ENCODE measurements around the gene RNF150.

Gene RNF150

DNA sequence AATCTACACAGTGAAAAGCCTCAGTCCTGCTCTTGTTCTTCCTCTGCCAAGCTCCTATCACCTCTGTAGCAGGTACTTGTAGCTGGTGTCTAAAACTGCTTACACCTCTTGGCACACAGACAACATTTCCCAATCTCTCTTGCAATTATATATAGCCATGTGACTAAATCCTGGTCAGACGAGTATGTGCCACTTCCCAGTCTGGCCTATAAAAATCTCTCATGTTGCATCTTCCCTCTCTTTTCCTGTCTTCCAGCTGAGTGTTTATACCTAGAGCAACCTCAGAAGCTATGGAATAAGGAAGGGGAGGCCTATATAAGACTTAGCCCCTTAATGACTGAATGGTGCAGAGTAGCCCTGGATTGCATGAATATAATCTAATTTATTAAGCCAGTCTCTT, 105.8 kb downstream of the RNF150 start:
- no peak for DNase-seq

DNA sequence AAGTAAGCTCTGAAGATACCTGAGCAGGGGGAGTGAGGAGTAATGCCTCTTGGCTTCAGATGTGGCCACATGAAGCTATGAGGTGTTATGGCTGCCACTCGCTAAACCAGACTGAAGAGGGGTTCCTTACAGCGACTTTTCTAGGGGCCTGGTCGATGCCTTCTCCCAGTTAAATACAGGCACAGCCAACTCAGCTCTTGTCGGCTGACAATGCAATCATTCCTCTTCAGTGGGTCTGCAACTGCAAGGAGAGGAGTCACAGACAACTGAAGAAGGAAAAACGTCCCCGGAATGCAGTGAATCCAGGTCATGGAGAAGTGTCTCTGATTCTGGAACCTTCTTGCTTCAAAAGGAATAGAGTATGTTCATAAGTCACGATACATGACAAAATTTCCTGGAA, 106.4 kb downstream of the RNF150 start:
- H3K9me3 Mint-ChIP-seq, result no peaks in the 10 kb centered on the region
- peaks cover 10% of the 10 kb centered on the region for H3K4me1 Mint-ChIP-seq
- TF ChIP-seq, protein P1, sequence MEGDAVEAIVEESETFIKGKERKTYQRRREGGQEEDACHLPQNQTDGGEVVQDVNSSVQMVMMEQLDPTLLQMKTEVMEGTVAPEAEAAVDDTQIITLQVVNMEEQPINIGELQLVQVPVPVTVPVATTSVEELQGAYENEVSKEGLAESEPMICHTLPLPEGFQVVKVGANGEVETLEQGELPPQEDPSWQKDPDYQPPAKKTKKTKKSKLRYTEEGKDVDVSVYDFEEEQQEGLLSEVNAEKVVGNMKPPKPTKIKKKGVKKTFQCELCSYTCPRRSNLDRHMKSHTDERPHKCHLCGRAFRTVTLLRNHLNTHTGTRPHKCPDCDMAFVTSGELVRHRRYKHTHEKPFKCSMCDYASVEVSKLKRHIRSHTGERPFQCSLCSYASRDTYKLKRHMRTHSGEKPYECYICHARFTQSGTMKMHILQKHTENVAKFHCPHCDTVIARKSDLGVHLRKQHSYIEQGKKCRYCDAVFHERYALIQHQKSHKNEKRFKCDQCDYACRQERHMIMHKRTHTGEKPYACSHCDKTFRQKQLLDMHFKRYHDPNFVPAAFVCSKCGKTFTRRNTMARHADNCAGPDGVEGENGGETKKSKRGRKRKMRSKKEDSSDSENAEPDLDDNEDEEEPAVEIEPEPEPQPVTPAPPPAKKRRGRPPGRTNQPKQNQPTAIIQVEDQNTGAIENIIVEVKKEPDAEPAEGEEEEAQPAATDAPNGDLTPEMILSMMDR (IDR thresholded peaks at IDR 0.05), result no peak
- no peak overlapping the region for H3K4me3 Mint-ChIP-seq
- no peak for DNase-seq
- no peaks in the 10 kb centered on the region for H3K36me3 Mint-ChIP-seq (ENCODE audit: low read depth)
- H3K27ac Mint-ChIP-seq, result no peak overlapping the region
- H3K27me3 Mint-ChIP-seq (ENCODE audit: low read depth, poor library complexity), result no peaks in the 10 kb centered on the region

More for the DNA sequence above, 105.8 kb downstream of the RNF150 start:
- Mint-ChIP-seq H3K9me3 (no peaks in the 10 kb centered on the region), H3K27ac (no peak overlapping the region), H3K4me1 (peaks cover 5% of the 10 kb centered on the region), H3K4me3 (no peak overlapping the region), H3K36me3 (ENCODE audit: low read depth) (no peaks in the 10 kb centered on the region), H3K27me3 (ENCODE audit: low read depth, poor library complexity) (no peaks in the 10 kb centered on the region)
- TF ChIP-seq, protein P1 (IDR thresholded peaks at IDR 0.05), result no peak

DNA sequence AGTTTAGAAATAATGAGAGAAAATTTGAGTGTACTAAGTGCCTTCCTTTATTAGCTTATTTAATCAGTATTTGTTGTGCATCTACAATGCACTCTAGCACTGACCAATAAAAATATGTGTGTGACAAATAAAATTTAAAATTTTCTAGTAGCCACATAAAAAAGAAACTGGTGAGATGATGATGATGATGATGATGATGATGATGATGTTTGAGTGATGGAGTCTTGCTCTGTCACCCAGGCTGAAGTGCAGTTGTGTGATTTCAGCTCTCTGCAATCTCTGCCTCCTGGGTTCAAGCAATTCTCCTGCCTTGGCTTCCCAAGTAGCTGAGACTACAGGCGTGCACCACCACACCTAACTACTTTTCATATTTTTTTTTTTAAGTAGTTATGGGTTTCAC, 110.2 kb downstream of the RNF150 start:
- H3K4me3 Mint-ChIP-seq, result no peak overlapping the region
- no peaks in the 10 kb centered on the region for H3K27me3 Mint-ChIP-seq (ENCODE audit: low read depth, poor library complexity)
- H3K27ac Mint-ChIP-seq, result no peak overlapping the region
- DNase-seq, result no peak
- H3K4me1 Mint-ChIP-seq, result peaks cover 27% of the 10 kb centered on the region
- no peaks in the 10 kb centered on the region for H3K36me3 Mint-ChIP-seq (ENCODE audit: low read depth)
- H3K9me3 Mint-ChIP-seq, result no peaks in the 10 kb centered on the region
- TF ChIP-seq, protein P1 (IDR thresholded peaks at IDR 0.05), result no peak

DNA sequence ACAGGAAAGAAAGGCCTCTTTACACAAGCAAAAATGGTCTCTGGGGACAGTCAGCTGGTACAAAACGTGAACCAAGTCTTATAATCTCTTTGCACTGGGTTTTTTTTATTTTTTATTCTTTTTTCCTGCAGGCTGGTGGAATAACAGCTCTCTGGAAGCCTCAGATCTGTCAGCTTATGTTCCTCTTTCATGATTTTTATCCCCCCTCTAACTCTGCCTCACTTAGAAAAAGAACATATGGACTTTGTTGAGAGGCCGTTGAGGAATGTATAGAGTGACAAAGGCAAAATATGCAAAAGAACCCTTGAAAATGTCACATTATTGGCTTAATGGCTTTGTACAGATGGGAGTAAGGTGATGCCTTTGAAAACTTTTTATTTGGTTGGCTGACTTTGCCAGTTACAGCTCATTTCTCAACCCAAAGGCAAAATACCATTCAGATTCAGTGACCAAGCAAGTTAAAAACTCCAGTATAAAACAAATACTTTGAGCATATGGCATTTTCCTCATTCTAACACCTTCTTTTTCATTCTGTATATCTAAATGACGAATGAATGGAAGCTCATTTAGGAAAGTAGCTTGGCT, 111.1 kb downstream of the RNF150 start:
- TF ChIP-seq, protein P1 (IDR thresholded peaks at IDR 0.05), result no peak
- no peak for DNase-seq
- Mint-ChIP-seq H3K9me3 (no peaks in the 10 kb centered on the region), H3K27me3 (ENCODE audit: low read depth, poor library complexity) (no peaks in the 10 kb centered on the region), H3K4me3 (no peak overlapping the region), H3K4me1 (peaks cover 27% of the 10 kb centered on the region), H3K36me3 (ENCODE audit: low read depth) (no peaks in the 10 kb centered on the region), H3K27ac (peak overlapping the region; percentile 86)

DNA sequence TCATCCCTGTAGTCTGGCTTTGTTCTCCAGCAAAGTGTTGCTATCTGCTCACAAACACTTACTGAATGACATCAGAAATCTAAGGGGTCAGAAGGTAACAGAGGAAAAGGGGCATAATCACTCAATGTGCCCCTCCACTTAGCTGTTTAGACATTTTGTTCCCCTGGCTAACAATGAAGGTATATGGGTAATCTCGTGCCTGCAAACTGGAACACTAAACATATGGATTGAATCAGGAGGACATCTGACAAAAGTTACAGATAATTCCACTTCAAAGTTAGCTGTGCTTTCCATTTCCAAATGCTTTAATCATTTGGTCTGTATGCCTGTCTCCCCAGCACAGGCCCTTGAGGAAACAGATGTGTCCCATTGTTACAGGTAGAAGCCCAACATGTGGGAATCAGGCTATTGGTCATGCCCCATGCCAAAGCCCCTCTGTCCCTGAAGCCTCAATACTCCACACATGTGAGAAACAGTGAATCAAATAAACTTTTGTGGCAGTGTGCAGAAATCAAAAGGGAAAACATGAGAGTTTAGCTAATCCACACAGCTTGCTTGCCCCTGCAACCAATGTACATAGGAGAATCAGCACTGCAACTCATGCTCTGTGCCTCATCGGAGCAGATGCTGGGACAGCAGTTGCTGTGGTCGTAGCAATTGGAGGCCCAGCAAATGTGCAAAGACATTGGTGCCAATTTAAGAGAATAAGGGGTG, 111.7 kb downstream of the RNF150 start:
- H3K27ac Mint-ChIP-seq, result peak overlapping the region; percentile 86
- H3K36me3 Mint-ChIP-seq (ENCODE audit: low read depth), result no peaks in the 10 kb centered on the region
- no peak for DNase-seq
- H3K27me3 Mint-ChIP-seq (ENCODE audit: low read depth, poor library complexity), result no peaks in the 10 kb centered on the region
- no peak overlapping the region for H3K4me3 Mint-ChIP-seq
- TF ChIP-seq, protein P1 (IDR thresholded peaks at IDR 0.05), result no peak
- no peaks in the 10 kb centered on the region for H3K9me3 Mint-ChIP-seq
- H3K4me1 Mint-ChIP-seq, result peaks cover 27% of the 10 kb centered on the region

DNA sequence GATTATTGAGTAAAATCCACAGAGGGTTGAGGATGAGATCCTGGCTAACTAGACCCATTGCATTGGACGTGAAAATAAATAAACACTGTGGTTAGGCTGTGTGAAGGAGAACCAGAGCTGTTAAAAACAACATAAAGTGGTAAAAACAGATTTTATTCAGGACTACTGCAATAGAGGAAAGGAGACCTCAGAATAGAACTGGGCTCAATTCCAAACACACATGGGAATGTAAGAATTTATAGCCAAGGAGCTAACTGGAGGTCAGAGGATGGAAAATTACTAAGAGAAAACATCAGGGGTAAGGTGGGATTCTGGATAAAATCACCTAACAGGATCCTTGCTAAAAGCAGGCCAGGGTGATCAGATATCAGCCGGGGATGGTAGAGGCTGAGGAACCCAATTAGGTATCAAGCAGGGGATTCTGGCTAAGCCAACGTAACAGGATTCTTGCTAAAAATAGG, 112.4 kb downstream of the RNF150 start:
- Mint-ChIP-seq H3K4me1 (peaks cover 27% of the 10 kb centered on the region), H3K27ac (peak overlapping the region; percentile 73), H3K9me3 (no peaks in the 10 kb centered on the region), H3K4me3 (no peak overlapping the region), H3K27me3 (ENCODE audit: low read depth, poor library complexity) (no peaks in the 10 kb centered on the region), H3K36me3 (ENCODE audit: low read depth) (no peaks in the 10 kb centered on the region)
- TF ChIP-seq, protein P1 (IDR thresholded peaks at IDR 0.05), result no peak
- DNase-seq, result no peak
